Measurements from ENCODE around the gene MBP.
"Not testable (repeated sequence)": the region's sequence is repeated elsewhere in the genome, so short reads cannot be mapped to it uniquely, and the experiment has no call there.

GRCh38 chr18:76967299-76967698 lies 165.3 kb downstream of the MBP start:
- TF ChIP-seq SMC3 (IDR thresholded peaks at IDR 0.05; ENCODE audit: borderline replicate concordance, low read length); YY1 (IDR thresholded peaks at IDR 0.05; ENCODE audit: low read depth, low read length): not testable (repeated sequence)

Measured in GM12878 (cell line).